H9 (cell line): ENCODE measurements around the gene SETD1A. TPM values are rescaled to one million over a fixed set of nuclear protein-coding genes. Genes with fewer than 3 reads are reported as not detected.
A peak's percentile ranks its signal among the peaks of the same experiment; 100 is the strongest.

Experiments used
- DNase-seq: peaks from one replicate; pipeline ENCODE4 v3.0.0-alpha.2; 2017
- H2AFZ ChIP-seq: one replicate; pipeline ENCODE4 v1.6.1; 2013; ENCODE audit warnings: mild to moderate bottlenecking, low read length, control low read depth, moderate library complexity
- H2AK5ac ChIP-seq: 2 replicates; pipeline ENCODE4 v1.6.1; 2013; ENCODE audit warnings: low read length, control low read depth, mixed read lengths; ENCODE audit not compliant: insufficient read length
- H2BK120ac ChIP-seq: one replicate; pipeline ENCODE4 v1.6.1; 2013; ENCODE audit warnings: low read depth, mild to moderate bottlenecking, low read length, control low read depth, inconsistent platforms; ENCODE audit not compliant: poor library complexity, severe bottlenecking
- H2BK12ac ChIP-seq: 2 replicates; pipeline ENCODE4 v1.6.1; 2013; ENCODE audit warnings: low read length, control low read depth, mixed read lengths, low read depth; ENCODE audit not compliant: insufficient read length
- H2BK15ac ChIP-seq: 2 replicates; pipeline ENCODE4 v1.6.1; 2013; ENCODE audit warnings: low read depth, low read length, control low read depth
- H2BK20ac ChIP-seq: one replicate; pipeline ENCODE4 v1.6.1; 2013; ENCODE audit warnings: low read depth, mild to moderate bottlenecking, low read length, control low read depth, inconsistent platforms; ENCODE audit not compliant: poor library complexity, severe bottlenecking
- H2BK5ac ChIP-seq: 2 replicates; pipeline ENCODE4 v1.6.1; 2013; ENCODE audit warnings: low read length, control low read depth, mixed read lengths; ENCODE audit not compliant: insufficient read length
- H3K14ac ChIP-seq: 2 replicates; pipeline ENCODE4 v1.6.1; 2013; ENCODE audit warnings: low read length, control low read depth; ENCODE audit not compliant: insufficient read depth
- H3K18ac ChIP-seq: 2 replicates; pipeline ENCODE4 v1.6.1; 2013; ENCODE audit warnings: low read depth, mild to moderate bottlenecking, mixed read lengths, low read length, control low read depth; ENCODE audit not compliant: insufficient read length
- H3K23ac ChIP-seq: 2 replicates; pipeline ENCODE4 v1.6.1; 2013; ENCODE audit warnings: low read length, control low read depth, mixed read lengths, low read depth; ENCODE audit not compliant: insufficient read length
- H3K23me2 ChIP-seq: 2 replicates; pipeline ENCODE4 v1.6.1; 2013; ENCODE audit warnings: low read depth, mild to moderate bottlenecking, mixed read lengths, low read length, control low read depth; ENCODE audit not compliant: insufficient read length, poor library complexity, severe bottlenecking
- H3K27ac ChIP-seq: 2 replicates; pipeline ENCODE4 v1.5.1; 2013; ENCODE audit warnings: low read length, control low read depth, mixed read lengths, low read depth; ENCODE audit not compliant: insufficient read length
- H3K27me3 ChIP-seq: 2 replicates; pipeline ENCODE4 v1.6.1; 2013; ENCODE audit warnings: low read length, control low read depth, inconsistent platforms; ENCODE audit not compliant: insufficient read depth
- H3K4ac ChIP-seq: 2 replicates; pipeline ENCODE4 v1.6.1; 2013; ENCODE audit warnings: low read depth, mild to moderate bottlenecking, control low read depth, inconsistent platforms, low read length, moderate library complexity
- H3K4me1 ChIP-seq: 2 replicates; pipeline ENCODE4 v1.6.1; 2013; ENCODE audit warnings: low read length, control low read depth, inconsistent platforms; ENCODE audit not compliant: insufficient read depth
- H3K4me2 ChIP-seq: 2 replicates; pipeline ENCODE4 v1.6.1; 2013; ENCODE audit warnings: low read length, control low read depth, mixed read lengths; ENCODE audit not compliant: insufficient read length, insufficient read depth
- H3K56ac ChIP-seq: 2 replicates; pipeline ENCODE4 v1.6.1; 2013; ENCODE audit warnings: low read depth, mild to moderate bottlenecking, mixed read lengths, low read length, control low read depth; ENCODE audit not compliant: insufficient read length
- H3K79me1 ChIP-seq: 2 replicates; pipeline ENCODE4 v1.6.1; 2013; ENCODE audit warnings: low read depth, mild to moderate bottlenecking, moderate library complexity, low read length, control low read depth, inconsistent platforms; ENCODE audit not compliant: insufficient read depth, poor library complexity, severe bottlenecking
- H3K79me2 ChIP-seq: 2 replicates; pipeline ENCODE4 v1.6.1; 2013; ENCODE audit warnings: low read length, control low read depth, inconsistent platforms; ENCODE audit not compliant: insufficient read depth
- H3K9ac ChIP-seq: 2 replicates; pipeline ENCODE4 v1.6.1; 2013; ENCODE audit warnings: low read length, control low read depth, mixed read lengths; ENCODE audit not compliant: insufficient read length; ENCODE audit errors: extremely low read depth
- H3K9me3 ChIP-seq: one replicate; pipeline ENCODE4 v1.6.1; 2013; ENCODE audit warnings: low read depth, low read length, inconsistent platforms; ENCODE audit not compliant: control insufficient read depth
- H3T11ph ChIP-seq: one replicate; pipeline ENCODE4 v1.6.1; 2013; ENCODE audit warnings: mild to moderate bottlenecking, low read length, control low read depth, inconsistent platforms
- H4K20me1 ChIP-seq: one replicate; pipeline ENCODE4 v1.6.1; 2013; ENCODE audit not compliant: control insufficient read depth, insufficient read length, insufficient read depth
- H4K5ac ChIP-seq: 2 replicates; pipeline ENCODE4 v1.6.1; 2013; ENCODE audit warnings: low read depth, mild to moderate bottlenecking, mixed read lengths, low read length, control low read depth; ENCODE audit not compliant: insufficient read length
- H4K8ac ChIP-seq: replicated peaks from 2 replicates; pipeline ENCODE4 v1.6.1; 2013; ENCODE audit warnings: low read length, control low read depth, mixed read lengths, low read depth; ENCODE audit not compliant: insufficient read length
- H4K91ac ChIP-seq: 2 replicates; pipeline ENCODE4 v1.6.1; 2013; ENCODE audit warnings: low read depth, mild to moderate bottlenecking, moderate library complexity, mixed read lengths, low read length, control low read depth; ENCODE audit not compliant: insufficient read length
- H3K27ac Mint-ChIP-seq, 3 experiments: 2 replicates in 2 of 3; 3 replicates in 1 of 3; pipeline ENCODE4 v1.8.0; 2020 to 2021; ENCODE audit warnings: mixed read lengths in 3 of 3, mild to moderate bottlenecking in 1 of 3, moderate library complexity in 1 of 3
- H3K27me3 Mint-ChIP-seq: 2 replicates; pipeline ENCODE4 v1.8.0; 2021; ENCODE audit warnings: low read depth, mild to moderate bottlenecking, moderate library complexity, mixed read lengths
- H3K36me3 Mint-ChIP-seq, 3 experiments: 2 replicates in 2 of 3; 3 replicates in 1 of 3; pipeline ENCODE4 v1.8.0; 2020 to 2021; ENCODE audit warnings: low read depth in 3 of 3, mixed read lengths in 3 of 3; ENCODE audit not compliant: insufficient read depth in 1 of 3
- H3K4me1 Mint-ChIP-seq, 2 experiments: 2 replicates each; pipeline ENCODE4 v1.8.0; 2020; ENCODE audit warnings: mixed read lengths in 2 of 2
- H3K4me3 Mint-ChIP-seq, 2 experiments: 2 replicates in 1 of 2; 3 replicates in 1 of 2; pipeline ENCODE4 v1.8.0; 2020 to 2021; ENCODE audit warnings: mild to moderate bottlenecking in 2 of 2, mixed read lengths in 2 of 2, moderate library complexity in 1 of 2
- H3K9me3 Mint-ChIP-seq, 2 experiments: 2 replicates in 1 of 2; 3 replicates in 1 of 2; pipeline ENCODE4 v1.8.0; 2020; ENCODE audit warnings: mild to moderate bottlenecking in 2 of 2, mixed read lengths in 2 of 2, moderate library complexity in 1 of 2
- CTCF ChIP-seq: fragments of 200-600 bp; sonication (generic); conservative IDR thresholded peaks from 3 replicates; pipeline ENCODE4 v1.8.0; 2021; ENCODE audit warnings: antibody characterized with exemption, mild to moderate bottlenecking
- WGBS: extraction: QIAGEN DNeasy Blood & Tissue Kit; methylation state at CpG from one replicate; pipeline ENCODE4 v1.1.7; 2013; ENCODE audit warnings: missing lambda C conversion rate, low lambda C conversion rate, mixed read lengths; ENCODE audit not compliant: insufficient read length; ENCODE audit errors: extremely low coverage; 5-methylcytosine and 5-hydroxymethylcytosine counted together
- total RNA-seq: library from RNA; stranded (reverse); gene quantifications from 2 replicates; pipeline ENCODE4 v1.2.1, GENCODE V29; 2021

Gene SETD1A
- total RNA-seq, 1 experiment from 2014 or later, result 36.9 TPM

- Histone ChIP-seq H2BK20ac (no peak overlapping the region), H3K79me2 (no peaks in the 10 kb centered on the region), H3K56ac (no peak overlapping the region), H2BK12ac (no peak overlapping the region), H4K8ac (no peak overlapping the region), H3K14ac (no peak overlapping the region; the same call in 1 of the 2 replicates), H3T11ph (no peak overlapping the region), H3K23ac (no peak overlapping the region), H3K27me3 (no peaks in the 10 kb centered on the region), H3K9me3 (no peaks in the 10 kb centered on the region), H3K4me1 (peaks cover 3% of the 10 kb centered on the region; the same call in 1 of the 2 replicates), H4K91ac (no peak overlapping the region), H3K18ac (no peak overlapping the region), H3K4ac (no peak overlapping the region), H2BK5ac (no peak overlapping the region), H4K20me1 (no peaks in the 10 kb centered on the region), H3K23me2 (peaks cover 5% of the 10 kb centered on the region), H2AFZ (no peak overlapping the region), H2AK5ac (no peak overlapping the region), H3K79me1 (no peaks in the 10 kb centered on the region), H4K5ac (no peak overlapping the region), H3K4me2 (no peak overlapping the region), H2BK15ac (no peak overlapping the region), H3K9ac (no peak overlapping the region), H2BK120ac (no peak overlapping the region), H3K27ac (no peak overlapping the region)
- DNase-seq, result no peak
- H3K36me3 Mint-ChIP-seq, result no peaks in the 10 kb centered on the region; a peak in 1 of 7 replicates
- H3K4me3 Mint-ChIP-seq, result peak overlapping the region; percentile 72 to 86; a peak in 3 of 5 replicates
- peaks cover 31% of the 10 kb centered on the region for H3K27me3 Mint-ChIP-seq
- H3K27ac Mint-ChIP-seq, result no peak overlapping the region; a peak in 1 of 7 replicates
- peaks cover 24 to 39% of the 10 kb centered on the region in 2 experiments for H3K4me1 Mint-ChIP-seq
- no peaks in the 10 kb centered on the region; a peak in 1 of 5 replicates for H3K9me3 Mint-ChIP-seq
- TF ChIP-seq CTCF, result no peak
- no CpG with 5 or more reads among the region's 7 CpGs for WGBS
Measured at GRCh38 chr16:31009120-31009519, 51.6 kb downstream of the SETD1A start.
